K562 (cell line): ENCODE data around the gene SLC9A1. TPM values are rescaled to one million over a fixed set of nuclear protein-coding genes. Genes with fewer than 3 reads are reported as not detected.

ENCODE experiments used
- ATAC-seq: fragments of 200-7000 bp; cut with Tn5 transposase; 3 replicates; pipeline ENCODE4 v1.9.1; 2020; ENCODE audit warnings: moderate library complexity
- BruUV-seq: library from RNA; stranded (reverse); fragments of 400-500 nt; replicated peaks from 2 replicates; lab custom pipeline; 2021; lab: Mats Ljungman, UMichigan
- CTCF ChIA-PET: fragments of 300-600 bp; formaldehyde crosslinking; extraction: SDS; loops from one replicate; lab custom pipeline; 2021; ENCODE audit warnings: low intra/inter-chr PET ratio; lab: Yijun Ruan, JAX
- POLR2A ChIA-PET: fragments of 300-600, 350-650 bp; sonication (Branson Sonifier 250); formaldehyde crosslinking; extraction: SDS; loops from one replicate; lab custom pipeline; 2021; ENCODE audit warnings: antibody characterized with exemption, inconsistent platforms; lab: Yijun Ruan, JAX
- DNase-seq, 4 experiments: peaks; one replicate each; pipeline versions ENCODE4 v3.0.0 to v3.0.0-alpha.2; 2011 to 2018; ENCODE audit warnings: low spot score in 3 of 4, mixed read lengths in 3 of 4; ENCODE audit errors: extremely low read depth in 1 of 4
- FAIRE-seq: peaks from 2 replicates; lab custom pipeline; 2011; peaks lifted over from hg19 to GRCh38; lab: Jason Lieb, UNC
- H2AFZ ChIP-seq: 2 replicates; pipeline ENCODE4 v1.6.0; 2011; ENCODE audit warnings: low read depth, low read length, control low read depth, inconsistent platforms
- H3K27ac ChIP-seq: fragments of 200-600 bp; 3 replicates; pipeline ENCODE4 v1.8.0; 2011; ENCODE audit warnings: low read depth, mild to moderate bottlenecking, control low read depth, inconsistent platforms, low read length, moderate library complexity, mixed read lengths; ENCODE audit errors: extremely low read depth
- H3K27me3 ChIP-seq, 2 experiments: fragments of 300-600 bp in 1 of 2; 2 replicates in 1 of 2; 3 replicates in 1 of 2; pipeline versions ENCODE4 v1.6.0 to v1.8.0; 2011; ENCODE audit warnings: inconsistent platforms in 2 of 2, low read length in 2 of 2, mild to moderate bottlenecking in 1 of 2, mixed read lengths in 1 of 2, moderate library complexity in 1 of 2; ENCODE audit not compliant: control insufficient read depth in 2 of 2, insufficient read depth in 2 of 2
- H3K36me3 ChIP-seq: fragments of 300-600 bp; 3 replicates; pipeline ENCODE4 v1.8.0; 2011; ENCODE audit warnings: mild to moderate bottlenecking, low read length, inconsistent platforms; ENCODE audit not compliant: control insufficient read depth, insufficient read depth
- H3K4me1 ChIP-seq, 2 experiments: fragments of 200-600 bp in 1 of 2; replicated peaks in 1 of 2; 2 replicates in 1 of 2; 3 replicates in 1 of 2; pipeline versions ENCODE4 v1.5.1 to v1.8.0; 2011; ENCODE audit warnings: inconsistent platforms in 2 of 2, low read length in 2 of 2, mild to moderate bottlenecking in 1 of 2, mixed read lengths in 1 of 2, moderate library complexity in 1 of 2; ENCODE audit not compliant: control insufficient read depth in 2 of 2, insufficient read depth in 2 of 2
- H3K4me2 ChIP-seq: 2 replicates; pipeline ENCODE4 v1.6.1; 2011; ENCODE audit warnings: low read length, control low read depth, inconsistent platforms, mixed read lengths; ENCODE audit not compliant: insufficient read depth
- H3K4me3 ChIP-seq: fragments of 200-600 bp; sonication (generic), shearing (Covaris generic); 2 replicates; pipeline ENCODE4 v1.5.1; 2016; ENCODE audit warnings: control low read depth, inconsistent platforms
- H3K79me2 ChIP-seq: fragments of 200-600 bp; 3 replicates; pipeline ENCODE4 v1.8.0; 2011; ENCODE audit warnings: low read length, inconsistent platforms; ENCODE audit not compliant: control insufficient read depth, insufficient read depth
- H3K9ac ChIP-seq, 2 experiments: 2 replicates each; pipeline versions ENCODE4 v1.6.0 to v1.6.1; 2011; ENCODE audit warnings: low read depth in 2 of 2, low read length in 2 of 2, control low read depth in 1 of 2, inconsistent platforms in 1 of 2, mild to moderate bottlenecking in 1 of 2, mixed read lengths in 1 of 2; ENCODE audit not compliant: insufficient read depth in 1 of 2
- H3K9me1 ChIP-seq: one replicate; pipeline ENCODE4 v1.6.0; 2011; ENCODE audit warnings: inconsistent platforms, mild to moderate bottlenecking, low read length, moderate library complexity; ENCODE audit not compliant: control insufficient read depth, insufficient read depth
- H3K9me3 ChIP-seq: replicated peaks from 2 replicates; pipeline ENCODE4 v1.5.1; 2011; ENCODE audit warnings: low read depth, low read length, inconsistent platforms; ENCODE audit not compliant: control insufficient read depth, insufficient read depth
- H4K20me1 ChIP-seq: replicated peaks from 2 replicates; pipeline ENCODE4 v1.6.1; 2011; ENCODE audit warnings: low read length, inconsistent platforms, mixed read lengths; ENCODE audit not compliant: control insufficient read depth, insufficient read depth
- HMBOX1 ChIP-seq: sonication (generic); IDR thresholded peaks from 2 replicates; pipeline ENCODE4 v1.6.1; 2016
- JUNB ChIP-seq: fragments of 450-650 bp; formaldehyde crosslinking; conservative IDR thresholded peaks from 2 replicates; pipeline ENCODE4 v1.4.0; 2020; ENCODE audit warnings: mild to moderate bottlenecking
- RFX7 ChIP-seq: fragments of 250-450 bp; sonication (Bioruptor Pico); IDR thresholded peaks from 2 replicates; pipeline ENCODE4 v1.5.1; 2021; ENCODE audit warnings: mild to moderate bottlenecking
- ZBTB2 ChIP-seq: fragments of 450-650 bp; IDR thresholded peaks from 2 replicates; pipeline ENCODE4 v1.6.1; 2016; ENCODE audit warnings: antibody characterized with exemption
- ZNF12 ChIP-seq: sonication (generic); formaldehyde crosslinking; IDR thresholded peaks from 2 replicates; pipeline ENCODE4 v1.4.0; 2020; ENCODE audit warnings: mild to moderate bottlenecking, missing genetic modification reagents
- WGBS: fragments of 100-300 bp; shearing (Covaris generic); methylation state at CpG from one replicate; pipeline ENCODE4 v1.1.6; 2016; ENCODE audit warnings: low coverage, mixed read lengths; ENCODE audit not compliant: insufficient coverage; ENCODE audit errors: missing lambda C conversion rate; 5-methylcytosine and 5-hydroxymethylcytosine counted together
- in situ Hi-C: fragments of 300-500 bp; cut with MboI; formaldehyde crosslinking; loops from 4 replicates; pipeline ENCODE4 v1.15.0; 2018; ENCODE audit warnings: inconsistent platforms, mixed read lengths
- intact Hi-C: fragments of 100-400 bp; cut with micrococcal nuclease; formaldehyde crosslinking; loops from 2 replicates; pipeline ENCODE4 v1.14.2; 2022
- polyA plus RNA-seq, 8 experiments: library from polyadenylated mRNA; depleted of rRNA in 4 of 8; stranded (reverse) in 5 of 8; unstranded in 3 of 8; fragments of >200 nt; fragmentation: Nextera tagmentation in 2 of 8; fragmentation: Illumina TruSeq in 1 of 8; extraction: Ambion mirVana in 2 of 8; extraction: Trizol in 1 of 8; gene quantifications; 2 replicates each; pipeline versions ENCODE4 v1.2.1 to v1.2.3, GENCODE V29; 2011 to 2014; ENCODE audit warnings: inconsistent platforms in 1 of 8, missing spikeins in 1 of 8
- total RNA-seq, 7 experiments: library from RNA; depleted of rRNA in 6 of 7; stranded (reverse); fragments of >200 nt in 6 of 7; fragmentation: Illumina TruSeq in 2 of 7; extraction: Trizol in 2 of 7; gene quantifications; 2 replicates each; pipeline versions ENCODE4 v1.2.1 to v1.2.3, GENCODE V29; 2011 to 2021; ENCODE audit warnings: low replicate concordance in 1 of 7

SLC9A1 gene
- total and polyA plus RNA-seq, 9 of the 15 experiments (the other 6 are each of a cell fraction or from before 2014, with no cell fraction given), result 0.59 to 14.4 (median 2.0) TPM

- Histone ChIP-seq H3K4me2 (no peak overlapping the region), H3K9me3 (no peaks in the 10 kb centered on the region), H3K27ac (no peak overlapping the region; the same call in 2 of the 3 replicates), H3K79me2 (no peaks in the 10 kb centered on the region; the same call in 2 of the 3 replicates), H2AFZ (no peak overlapping the region), H3K9ac (peak overlapping the region in 1 of 2 experiments; percentile 78; a peak in 1 of 4 replicates), H4K20me1 (no peaks in the 10 kb centered on the region; the same call in 1 of the 2 replicates), H3K36me3 (peaks cover 8% of the 10 kb centered on the region; the same call in 1 of the 3 replicates), H3K4me3 (no peak overlapping the region), H3K4me1 (peaks cover 33% of the 10 kb centered on the region in 2 experiments), H3K27me3 (no peaks in the 10 kb centered on the region), H3K9me1 (peaks cover 13% of the 10 kb centered on the region)
- ATAC-seq (no peak), DNase-seq (no peak), FAIRE-seq (no peak)
- BruUV-seq, result no TSS peak
- POLR2A ChIA-PET, result interaction anchor here (0.5 to 15.5 kb wide), 6 partner anchors 8 to 746 kb away, joined by 3 to 380 read pairs (median 3); partner anchors contain the start of gene SLC9A1
- in situ Hi-C loops (no loop called here), intact Hi-C loops (no loop called here)
- TF ChIP-seq JUNB (CRISPR knock-in tag) (0 out of 2 replicates have a peak, but pooled peaks have one; percentile 10), RFX7 (CRISPR knock-in tag) (no peak), HMBOX1 (no peak), ZNF12 (no peak), ZBTB2 (no peak)
- WGBS, result 79% methylated on average over 10 of the region's 10 CpGs
- CTCF ChIA-PET, result no interaction called here
Measured at GRCh38 chr1:27138368-27138767, 16.6 kb downstream of the SLC9A1 start.
